Neural progenitor cell (in vitro differentiated cells): Measurements from ENCODE around the gene LAMA2. TPM values are rescaled to one million over a fixed set of nuclear protein-coding genes. Genes with fewer than 3 reads are reported as not detected.

Experiments used
- DNase-seq: peaks from one replicate; pipeline ENCODE4 v3.0.0-alpha.2; 2016; ENCODE audit warnings: low spot score
- H2AFZ ChIP-seq: fragments of 200-600 bp; sonication (generic); replicated peaks from 2 replicates; pipeline ENCODE4 v1.6.1; 2016; ENCODE audit warnings: antibody characterized with exemption
- H3F3A ChIP-seq: fragments of 200-600 bp; sonication (generic); 2 replicates; pipeline ENCODE4 v1.6.1; 2016; ENCODE audit warnings: antibody characterized with exemption, low read depth
- H3K27ac ChIP-seq: fragments of 200-600 bp; sonication (generic); 2 replicates; pipeline ENCODE4 v1.5.1; 2016; ENCODE audit warnings: mild to moderate bottlenecking
- H3K27me3 ChIP-seq: fragments of 200-600 bp; sonication (generic); 2 replicates; pipeline ENCODE4 v1.6.1; 2016; ENCODE audit warnings: mild to moderate bottlenecking, moderate library complexity
- H3K36me3 ChIP-seq: fragments of 200-600 bp; sonication (generic); 2 replicates; pipeline ENCODE4 v1.5.1; 2016
- H3K4me1 ChIP-seq: fragments of 200-600 bp; sonication (generic); 2 replicates; pipeline ENCODE4 v1.6.1; 2016; ENCODE audit warnings: mixed run types
- H3K4me2 ChIP-seq: fragments of 200-600 bp; sonication (generic); 2 replicates; pipeline ENCODE4 v1.6.1; 2016
- H3K4me3 ChIP-seq: fragments of 200-600 bp; sonication (generic); 2 replicates; pipeline ENCODE4 v1.5.1; 2016
- H3K79me2 ChIP-seq: fragments of 200-600 bp; sonication (generic); 2 replicates; pipeline ENCODE4 v1.6.1; 2016; ENCODE audit warnings: low read depth
- H3K9ac ChIP-seq: fragments of 200-600 bp; sonication (generic); 2 replicates; pipeline ENCODE4 v1.6.1; 2016
- H3K9me3 ChIP-seq: fragments of 200-600 bp; sonication (generic); 2 replicates; pipeline ENCODE4 v1.5.1; 2016; ENCODE audit warnings: low read depth
- H4K20me1 ChIP-seq: fragments of 200-600 bp; sonication (generic); 2 replicates; pipeline ENCODE4 v1.6.1; 2016; ENCODE audit warnings: low read depth
- H3K27ac Mint-ChIP-seq: 3 replicates; pipeline ENCODE4 v1.8.0; 2021; ENCODE audit warnings: mixed read lengths
- H3K27me3 Mint-ChIP-seq: 2 replicates; pipeline ENCODE4 v1.8.0; 2022; ENCODE audit warnings: low read depth, mild to moderate bottlenecking, inconsistent platforms, moderate library complexity, mixed read lengths; ENCODE audit not compliant: insufficient read depth
- H3K36me3 Mint-ChIP-seq: 3 replicates; pipeline ENCODE4 v1.8.0; 2021; ENCODE audit warnings: mixed read lengths
- H3K4me1 Mint-ChIP-seq: 3 replicates; pipeline ENCODE4 v1.8.0; 2021; ENCODE audit warnings: mixed read lengths
- H3K4me3 Mint-ChIP-seq: 3 replicates; pipeline ENCODE4 v1.8.0; 2021; ENCODE audit warnings: mild to moderate bottlenecking, moderate library complexity, mixed read lengths
- H3K9me3 Mint-ChIP-seq: 3 replicates; pipeline ENCODE4 v1.8.0; 2020; ENCODE audit warnings: mixed read lengths
- EZH2 ChIP-seq: fragments of 200-600 bp; sonication (generic); IDR thresholded peaks from 2 replicates; pipeline ENCODE4 v1.6.1; 2017; ENCODE audit warnings: antibody characterized with exemption, mild to moderate bottlenecking, moderate library complexity
- EZH2phosphoT487 ChIP-seq: fragments of 200-600 bp; sonication (generic); IDR thresholded peaks from 2 replicates; pipeline ENCODE4 v1.6.1; 2017; ENCODE audit warnings: antibody characterized with exemption
- total RNA-seq: library from RNA; depleted of rRNA; stranded (reverse); fragments of >200 nt; gene quantifications from 2 replicates; pipeline ENCODE4 v1.2.3, GENCODE V29; 2015; ENCODE audit warnings: low replicate concordance
- TF ChIP-seq, protein P1 (sequence below): fragments of 200-600 bp; sonication (generic); IDR thresholded peaks from 2 replicates; pipeline ENCODE4 v1.5.1; 2017; ENCODE audit warnings: antibody characterized with exemption, mild to moderate bottlenecking

LAMA2 gene
- total RNA-seq, 1 donor from 2014 or later, result 1.5 TPM

DNA sequence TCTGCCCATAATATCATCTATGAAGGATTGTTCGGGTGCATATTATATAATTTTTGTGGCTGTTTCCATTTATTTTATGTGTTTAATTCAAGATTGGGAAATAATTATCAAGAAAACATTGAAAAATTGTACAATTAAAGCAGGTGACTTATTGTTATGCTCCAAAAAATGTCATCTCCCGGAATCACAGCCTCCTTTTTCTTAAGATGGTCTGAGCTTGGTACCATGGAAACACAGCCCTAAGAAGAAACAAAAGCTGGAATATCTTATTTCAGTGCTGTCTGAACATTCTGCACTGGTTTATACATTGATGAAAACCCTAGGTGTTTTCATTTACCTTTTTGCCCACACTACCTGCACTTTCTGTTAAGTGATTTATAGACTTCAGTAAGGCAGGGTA, 459.9 kb downstream of the LAMA2 start:
- Histone ChIP-seq H3K4me3 (no peak overlapping the region), H4K20me1 (no peaks in the 10 kb centered on the region), H3K27ac (no peak overlapping the region), H2AFZ (no peak overlapping the region), H3K9me3 (no peaks in the 10 kb centered on the region), H3K4me2 (no peak overlapping the region), H3K36me3 (no peaks in the 10 kb centered on the region), H3K79me2 (no peaks in the 10 kb centered on the region), H3F3A (no peaks in the 10 kb centered on the region), H3K4me1 (peaks cover 5% of the 10 kb centered on the region), H3K27me3 (no peaks in the 10 kb centered on the region), H3K9ac (no peak overlapping the region)
- TF ChIP-seq, protein P1, sequence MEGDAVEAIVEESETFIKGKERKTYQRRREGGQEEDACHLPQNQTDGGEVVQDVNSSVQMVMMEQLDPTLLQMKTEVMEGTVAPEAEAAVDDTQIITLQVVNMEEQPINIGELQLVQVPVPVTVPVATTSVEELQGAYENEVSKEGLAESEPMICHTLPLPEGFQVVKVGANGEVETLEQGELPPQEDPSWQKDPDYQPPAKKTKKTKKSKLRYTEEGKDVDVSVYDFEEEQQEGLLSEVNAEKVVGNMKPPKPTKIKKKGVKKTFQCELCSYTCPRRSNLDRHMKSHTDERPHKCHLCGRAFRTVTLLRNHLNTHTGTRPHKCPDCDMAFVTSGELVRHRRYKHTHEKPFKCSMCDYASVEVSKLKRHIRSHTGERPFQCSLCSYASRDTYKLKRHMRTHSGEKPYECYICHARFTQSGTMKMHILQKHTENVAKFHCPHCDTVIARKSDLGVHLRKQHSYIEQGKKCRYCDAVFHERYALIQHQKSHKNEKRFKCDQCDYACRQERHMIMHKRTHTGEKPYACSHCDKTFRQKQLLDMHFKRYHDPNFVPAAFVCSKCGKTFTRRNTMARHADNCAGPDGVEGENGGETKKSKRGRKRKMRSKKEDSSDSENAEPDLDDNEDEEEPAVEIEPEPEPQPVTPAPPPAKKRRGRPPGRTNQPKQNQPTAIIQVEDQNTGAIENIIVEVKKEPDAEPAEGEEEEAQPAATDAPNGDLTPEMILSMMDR, result no peak
- TF ChIP-seq EZH2 (no peak), EZH2phosphoT487 (no peak)
- Mint-ChIP-seq H3K27me3 (peaks cover 3% of the 10 kb centered on the region), H3K9me3 (no peaks in the 10 kb centered on the region), H3K4me1 (peaks cover 9% of the 10 kb centered on the region), H3K36me3 (no peaks in the 10 kb centered on the region), H3K27ac (no peak overlapping the region), H3K4me3 (no peak overlapping the region)
- DNase-seq, result no peak

DNA sequence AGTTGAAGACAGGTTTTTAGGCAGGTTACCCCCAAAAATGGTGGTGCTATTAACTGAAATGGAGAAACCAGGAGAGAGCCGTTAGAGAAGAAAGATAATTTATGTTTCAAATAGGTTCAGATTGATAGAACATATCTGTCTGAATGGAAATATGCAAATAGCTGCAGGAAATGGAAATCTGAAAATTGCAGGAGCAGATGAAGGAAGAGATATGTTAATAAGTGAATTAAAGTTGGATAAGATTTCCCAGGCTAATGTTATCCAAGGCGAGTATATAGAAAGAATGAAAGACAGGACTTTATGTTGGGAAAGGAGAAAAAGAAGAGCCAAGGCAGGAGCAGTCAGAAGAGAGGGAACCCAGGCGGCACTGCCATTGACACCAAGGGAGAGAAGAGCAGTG, 461.4 kb downstream of the LAMA2 start:
- H3K27me3 Mint-ChIP-seq, result peaks cover 4% of the 10 kb centered on the region
- H3K36me3 Mint-ChIP-seq, result no peaks in the 10 kb centered on the region
- Histone ChIP-seq H3K4me3 (no peak overlapping the region), H3K27me3 (no peaks in the 10 kb centered on the region), H3K27ac (no peak overlapping the region), H3K4me1 (peaks cover 5% of the 10 kb centered on the region), H3K36me3 (no peaks in the 10 kb centered on the region), H3K9ac (no peak overlapping the region), H3K9me3 (no peaks in the 10 kb centered on the region), H2AFZ (no peak overlapping the region), H4K20me1 (no peaks in the 10 kb centered on the region), H3K79me2 (no peaks in the 10 kb centered on the region), H3K4me2 (no peak overlapping the region), H3F3A (no peaks in the 10 kb centered on the region)
- no peak overlapping the region for H3K4me3 Mint-ChIP-seq
- DNase-seq, result no peak
- H3K9me3 Mint-ChIP-seq, result no peaks in the 10 kb centered on the region
- peaks cover 5% of the 10 kb centered on the region for H3K4me1 Mint-ChIP-seq
- TF ChIP-seq EZH2, result no peak
- TF ChIP-seq, protein P1, result no peak
- TF ChIP-seq EZH2phosphoT487, result no peak
- H3K27ac Mint-ChIP-seq, result no peak overlapping the region

DNA sequence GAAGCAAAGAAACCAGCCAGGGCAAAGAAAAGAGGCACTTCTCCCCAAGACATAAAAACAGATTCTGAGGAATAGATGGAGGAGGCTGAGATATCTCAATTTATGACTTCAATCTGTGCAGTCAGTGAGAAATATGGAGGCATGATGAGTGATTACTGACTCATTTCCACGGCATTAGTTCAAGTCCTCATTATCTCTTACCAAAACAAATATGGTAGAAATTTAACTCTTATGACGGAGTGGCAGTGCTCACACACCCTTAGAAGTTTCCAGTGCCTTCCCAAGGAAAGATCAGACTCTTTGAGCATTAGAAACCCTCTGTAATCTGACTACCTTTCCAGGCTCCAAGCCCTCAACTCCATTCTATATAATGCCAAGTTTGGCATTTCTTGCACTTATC, 463.0 kb downstream of the LAMA2 start:
- Histone ChIP-seq H3K27ac (no peak overlapping the region), H3K4me1 (peaks cover 5% of the 10 kb centered on the region), H2AFZ (no peak overlapping the region), H3K36me3 (no peaks in the 10 kb centered on the region), H3F3A (no peaks in the 10 kb centered on the region), H3K9me3 (no peaks in the 10 kb centered on the region), H3K79me2 (no peaks in the 10 kb centered on the region), H3K4me3 (no peak overlapping the region), H3K27me3 (no peaks in the 10 kb centered on the region), H3K9ac (no peak overlapping the region), H4K20me1 (no peaks in the 10 kb centered on the region), H3K4me2 (no peak overlapping the region)
- Mint-ChIP-seq H3K4me1 (peaks cover 7% of the 10 kb centered on the region), H3K4me3 (no peak overlapping the region), H3K27ac (no peak overlapping the region), H3K9me3 (no peaks in the 10 kb centered on the region), H3K36me3 (no peaks in the 10 kb centered on the region), H3K27me3 (peaks cover 4% of the 10 kb centered on the region)
- DNase-seq, result no peak
- no peak for TF ChIP-seq EZH2phosphoT487
- TF ChIP-seq EZH2, result no peak
- TF ChIP-seq, protein P1, result no peak

DNA sequence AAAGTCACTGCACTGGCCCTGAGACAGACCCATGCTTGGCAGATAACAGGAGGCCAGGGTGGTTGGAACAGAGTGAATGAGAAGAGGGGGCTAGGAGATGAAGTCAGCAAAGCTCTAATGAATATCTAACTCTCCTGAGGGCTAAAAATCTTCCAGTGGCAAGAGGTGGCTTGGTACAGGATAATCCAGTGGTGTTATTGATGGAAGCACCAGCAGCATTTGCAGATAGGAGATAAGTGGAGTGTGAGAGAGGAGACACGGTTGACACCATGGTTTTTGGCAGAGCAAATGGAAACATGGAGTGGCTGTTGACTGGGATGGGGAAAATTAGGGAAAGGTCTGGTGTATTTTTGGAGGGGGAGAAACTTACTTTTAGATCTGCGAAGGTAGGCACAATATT, 464.0 kb downstream of the LAMA2 start:
- H3K4me3 ChIP-seq, result no peak overlapping the region
- H3K36me3 Mint-ChIP-seq, result no peaks in the 10 kb centered on the region
- H3K4me1 ChIP-seq, result peaks cover 5% of the 10 kb centered on the region
- no peak overlapping the region for H3K4me3 Mint-ChIP-seq
- no peaks in the 10 kb centered on the region for H4K20me1 ChIP-seq
- no peak overlapping the region for H2AFZ ChIP-seq
- peaks cover 7% of the 10 kb centered on the region for H3K4me1 Mint-ChIP-seq
- no peaks in the 10 kb centered on the region for H3K9me3 Mint-ChIP-seq
- H3K9me3 ChIP-seq, result no peaks in the 10 kb centered on the region
- H3K79me2 ChIP-seq, result no peaks in the 10 kb centered on the region
- H3K27ac ChIP-seq, result no peak overlapping the region
- H3K9ac ChIP-seq, result no peak overlapping the region
- no peaks in the 10 kb centered on the region for H3K36me3 ChIP-seq
- TF ChIP-seq, protein P1, result no peak
- no peak for TF ChIP-seq EZH2phosphoT487
- TF ChIP-seq EZH2, result no peak
- H3K4me2 ChIP-seq, result no peak overlapping the region
- H3K27me3 Mint-ChIP-seq, result peaks cover 4% of the 10 kb centered on the region
- H3K27me3 ChIP-seq, result no peaks in the 10 kb centered on the region
- no peak overlapping the region for H3K27ac Mint-ChIP-seq
- no peak for DNase-seq
- no peaks in the 10 kb centered on the region for H3F3A ChIP-seq
